Liver (tissue), 3 donors: ENCODE measurements around the gene DIPK1A.

Experiments
- ATF3 ChIP-seq: IDR thresholded peaks from 2 replicates; pipeline ENCODE4 v1.6.1; 2016; ENCODE audit warnings: antibody characterized with exemption
- CTCF ChIP-seq: fragments of 150-350 bp; IDR thresholded peaks from 2 replicates; pipeline ENCODE4 v1.5.1; 2017; ENCODE audit warnings: improper control_type of control experiment, low read depth, low read length; ENCODE audit not compliant: missing input control
- EGR1 ChIP-seq, 2 donors: IDR thresholded peaks; 2 replicates each; pipeline ENCODE4 v1.6.1; 2016 to 2018; ENCODE audit warnings: antibody characterized with exemption in 2 of 2, low read depth in 2 of 2
- HNF4A ChIP-seq, 2 donors: conservative IDR thresholded peaks; 2 replicates each; pipeline ENCODE4 v1.6.1; 2016; ENCODE audit warnings: antibody characterized with exemption in 2 of 2, mild to moderate bottlenecking in 2 of 2
- MAX ChIP-seq: IDR thresholded peaks from 2 replicates; pipeline ENCODE4 v1.6.1; 2016; ENCODE audit warnings: antibody characterized with exemption
- RAD21 ChIP-seq, 2 donors: IDR thresholded peaks; 2 replicates each; pipeline ENCODE4 v1.6.1; 2016; ENCODE audit warnings: antibody characterized with exemption in 2 of 2, mild to moderate bottlenecking in 2 of 2
- RXRA ChIP-seq, 2 donors: IDR thresholded peaks; 2 replicates each; pipeline ENCODE4 v1.6.1; 2017 to 2018; ENCODE audit warnings: antibody characterized with exemption in 2 of 2, mild to moderate bottlenecking in 1 of 2
- SP1 ChIP-seq: IDR thresholded peaks from 2 replicates; pipeline ENCODE4 v1.6.1; 2018; ENCODE audit warnings: antibody characterized with exemption, mild to moderate bottlenecking
- TAF1 ChIP-seq: conservative IDR thresholded peaks from 2 replicates; pipeline ENCODE4 v1.6.1; 2016; ENCODE audit warnings: antibody characterized with exemption, mild to moderate bottlenecking
- TF ChIP-seq, protein P1 (sequence below): IDR thresholded peaks from 2 replicates; pipeline ENCODE4 v1.6.1; 2016; ENCODE audit warnings: antibody characterized with exemption
- TF ChIP-seq, protein P2 (sequence below): IDR thresholded peaks from 2 replicates; pipeline ENCODE4 v1.6.1; 2016; ENCODE audit warnings: antibody characterized with exemption, mild to moderate bottlenecking
- donor health status: healthy.
- donor health status: healthy.

DNA sequence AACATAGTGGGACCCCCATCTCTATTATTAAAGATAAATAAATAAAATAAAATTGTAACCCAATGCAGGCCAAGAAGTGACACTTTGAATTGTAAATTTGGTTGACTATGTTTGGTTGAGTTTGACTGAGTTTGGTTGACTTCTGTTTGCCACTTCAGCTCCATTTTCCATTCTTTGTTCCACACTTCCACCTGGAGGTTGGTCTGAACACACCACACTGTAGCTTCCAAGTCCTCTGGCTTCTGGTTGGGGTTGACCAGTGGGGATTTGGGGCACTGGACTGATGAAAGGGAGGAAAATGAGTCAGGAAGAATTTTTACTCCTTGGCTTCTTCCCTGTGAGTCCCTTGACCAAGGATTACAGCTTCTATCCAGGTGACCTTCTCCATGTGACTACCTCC is 40.6 kb upstream of the DIPK1A start:
- no peak for TF ChIP-seq SP1
- TF ChIP-seq, protein P1, sequence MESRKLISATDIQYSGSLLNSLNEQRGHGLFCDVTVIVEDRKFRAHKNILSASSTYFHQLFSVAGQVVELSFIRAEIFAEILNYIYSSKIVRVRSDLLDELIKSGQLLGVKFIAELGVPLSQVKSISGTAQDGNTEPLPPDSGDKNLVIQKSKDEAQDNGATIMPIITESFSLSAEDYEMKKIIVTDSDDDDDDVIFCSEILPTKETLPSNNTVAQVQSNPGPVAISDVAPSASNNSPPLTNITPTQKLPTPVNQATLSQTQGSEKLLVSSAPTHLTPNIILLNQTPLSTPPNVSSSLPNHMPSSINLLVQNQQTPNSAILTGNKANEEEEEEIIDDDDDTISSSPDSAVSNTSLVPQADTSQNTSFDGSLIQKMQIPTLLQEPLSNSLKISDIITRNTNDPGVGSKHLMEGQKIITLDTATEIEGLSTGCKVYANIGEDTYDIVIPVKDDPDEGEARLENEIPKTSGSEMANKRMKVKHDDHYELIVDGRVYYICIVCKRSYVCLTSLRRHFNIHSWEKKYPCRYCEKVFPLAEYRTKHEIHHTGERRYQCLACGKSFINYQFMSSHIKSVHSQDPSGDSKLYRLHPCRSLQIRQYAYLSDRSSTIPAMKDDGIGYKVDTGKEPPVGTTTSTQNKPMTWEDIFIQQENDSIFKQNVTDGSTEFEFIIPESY, result no peak
- no peak for TF ChIP-seq CTCF
- no peak for TF ChIP-seq MAX
- no peak for TF ChIP-seq HNF4A (conservative IDR thresholded peaks at IDR 0.05)
- no peak for TF ChIP-seq EGR1 (IDR thresholded peaks at IDR 0.05; ENCODE audit: low read depth in 2 of 2)
- TF ChIP-seq RAD21 (IDR thresholded peaks at IDR 0.05), result no peak
- TF ChIP-seq TAF1, result no peak
- TF ChIP-seq, protein P2, sequence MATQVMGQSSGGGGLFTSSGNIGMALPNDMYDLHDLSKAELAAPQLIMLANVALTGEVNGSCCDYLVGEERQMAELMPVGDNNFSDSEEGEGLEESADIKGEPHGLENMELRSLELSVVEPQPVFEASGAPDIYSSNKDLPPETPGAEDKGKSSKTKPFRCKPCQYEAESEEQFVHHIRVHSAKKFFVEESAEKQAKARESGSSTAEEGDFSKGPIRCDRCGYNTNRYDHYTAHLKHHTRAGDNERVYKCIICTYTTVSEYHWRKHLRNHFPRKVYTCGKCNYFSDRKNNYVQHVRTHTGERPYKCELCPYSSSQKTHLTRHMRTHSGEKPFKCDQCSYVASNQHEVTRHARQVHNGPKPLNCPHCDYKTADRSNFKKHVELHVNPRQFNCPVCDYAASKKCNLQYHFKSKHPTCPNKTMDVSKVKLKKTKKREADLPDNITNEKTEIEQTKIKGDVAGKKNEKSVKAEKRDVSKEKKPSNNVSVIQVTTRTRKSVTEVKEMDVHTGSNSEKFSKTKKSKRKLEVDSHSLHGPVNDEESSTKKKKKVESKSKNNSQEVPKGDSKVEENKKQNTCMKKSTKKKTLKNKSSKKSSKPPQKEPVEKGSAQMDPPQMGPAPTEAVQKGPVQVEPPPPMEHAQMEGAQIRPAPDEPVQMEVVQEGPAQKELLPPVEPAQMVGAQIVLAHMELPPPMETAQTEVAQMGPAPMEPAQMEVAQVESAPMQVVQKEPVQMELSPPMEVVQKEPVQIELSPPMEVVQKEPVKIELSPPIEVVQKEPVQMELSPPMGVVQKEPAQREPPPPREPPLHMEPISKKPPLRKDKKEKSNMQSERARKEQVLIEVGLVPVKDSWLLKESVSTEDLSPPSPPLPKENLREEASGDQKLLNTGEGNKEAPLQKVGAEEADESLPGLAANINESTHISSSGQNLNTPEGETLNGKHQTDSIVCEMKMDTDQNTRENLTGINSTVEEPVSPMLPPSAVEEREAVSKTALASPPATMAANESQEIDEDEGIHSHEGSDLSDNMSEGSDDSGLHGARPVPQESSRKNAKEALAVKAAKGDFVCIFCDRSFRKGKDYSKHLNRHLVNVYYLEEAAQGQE, result no peak
- no peak for TF ChIP-seq ATF3
- TF ChIP-seq RXRA (IDR thresholded peaks at IDR 0.05), result no peak
